ENCODE data around the gene NSMCE1. TPM values are rescaled to one million over a fixed set of nuclear protein-coding genes. Genes with fewer than 3 reads are reported as not detected.

The NSMCE1 gene
- total and polyA plus RNA-seq, 5 donors, result 27.3 to 40.1 (median 29.9) TPM

DNA sequence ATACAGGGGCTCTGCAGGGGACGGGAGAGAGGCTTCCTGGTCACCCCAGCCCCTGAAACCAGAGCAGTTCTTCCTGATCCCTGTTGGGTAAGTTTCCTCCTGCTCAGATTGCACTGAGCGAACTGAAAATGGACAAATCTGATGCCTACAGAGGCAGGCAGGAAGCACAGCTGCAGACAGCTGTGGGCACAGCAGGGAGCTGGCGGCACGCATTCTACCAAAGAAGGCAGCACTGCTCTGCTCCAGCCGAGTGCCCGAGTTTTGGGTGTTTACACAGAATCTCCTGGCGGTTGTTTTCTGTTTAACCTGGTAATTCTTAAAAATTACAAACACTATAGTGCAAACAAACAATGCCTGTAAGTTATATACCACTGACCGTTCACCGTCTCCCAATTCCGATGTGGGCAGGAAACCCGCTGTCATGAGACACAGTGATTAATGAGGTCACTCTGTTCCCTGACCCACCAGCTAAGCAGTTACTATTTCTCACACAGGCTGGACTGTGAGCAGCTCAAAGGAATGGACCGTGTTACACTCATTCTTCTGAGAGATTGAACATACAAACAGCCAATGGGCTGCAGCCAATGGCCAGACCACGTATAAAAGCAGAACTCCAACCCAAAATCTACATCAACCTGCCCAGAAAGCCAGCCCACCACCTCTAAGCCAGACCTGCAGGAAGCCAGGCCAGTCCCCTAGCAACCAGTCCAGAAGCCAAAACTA lies 25.5 kb downstream of the NSMCE1 start:
- intact Hi-C loops (cut with DNase I), result no loop called here
- DNase-seq, result peak; percentile 25 to 79 (median 72)
- peak overlapping the region; percentile 11 for H3K4me3 ChIP-seq (ENCODE audit: low read length)
- H3K4me1 ChIP-seq (ENCODE audit: control insufficient read depth, insufficient read depth, low read length), result peaks cover 22% of the 10 kb centered on the region
- H3K27ac ChIP-seq (ENCODE audit: low read length), result peak overlapping the region; percentile 66
- no peaks in the 10 kb centered on the region for H3K9me3 ChIP-seq (ENCODE audit: control insufficient read depth, low read length)
- no peaks in the 10 kb centered on the region for H3K27me3 ChIP-seq (ENCODE audit: control insufficient read depth, insufficient read depth)
- peak; percentile 73 to 77 for ATAC-seq
- 29% methylated on average over 13 of the region's 13 CpGs for WGBS

DNA sequence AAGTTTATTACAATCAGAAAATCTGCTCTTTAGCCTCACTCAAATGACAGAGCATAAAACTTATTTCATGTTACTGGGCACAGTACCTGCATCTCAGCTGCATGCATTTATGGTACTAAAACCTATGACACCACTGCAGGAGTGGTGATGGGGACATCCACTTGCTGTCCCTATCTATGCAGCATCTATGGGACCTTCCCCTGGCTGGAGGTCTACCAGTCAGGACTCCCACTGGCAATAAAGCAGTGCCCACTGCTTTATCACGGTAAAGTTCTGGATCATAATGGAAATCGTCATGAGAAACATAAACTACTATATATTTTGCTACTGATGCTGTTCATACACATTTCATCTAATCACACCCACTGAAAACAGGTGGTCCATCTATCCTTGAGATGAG lies 26.2 kb downstream of the NSMCE1 start:
- WGBS, result 67% methylated on average over 2 of the region's 2 CpGs
- peaks cover 24% of the 10 kb centered on the region for H3K4me1 ChIP-seq (ENCODE audit: control insufficient read depth, insufficient read depth, low read length)
- no peaks in the 10 kb centered on the region for H3K27me3 ChIP-seq (ENCODE audit: control insufficient read depth, insufficient read depth)
- no peaks in the 10 kb centered on the region for H3K9me3 ChIP-seq (ENCODE audit: control insufficient read depth, low read length)
- no peak for DNase-seq
- intact Hi-C loops (cut with DNase I), result no loop called here
- peak overlapping the region; percentile 42 for H3K27ac ChIP-seq (ENCODE audit: low read length)
- no peak overlapping the region for H3K4me3 ChIP-seq (ENCODE audit: low read length)
- no peak for ATAC-seq

DNA sequence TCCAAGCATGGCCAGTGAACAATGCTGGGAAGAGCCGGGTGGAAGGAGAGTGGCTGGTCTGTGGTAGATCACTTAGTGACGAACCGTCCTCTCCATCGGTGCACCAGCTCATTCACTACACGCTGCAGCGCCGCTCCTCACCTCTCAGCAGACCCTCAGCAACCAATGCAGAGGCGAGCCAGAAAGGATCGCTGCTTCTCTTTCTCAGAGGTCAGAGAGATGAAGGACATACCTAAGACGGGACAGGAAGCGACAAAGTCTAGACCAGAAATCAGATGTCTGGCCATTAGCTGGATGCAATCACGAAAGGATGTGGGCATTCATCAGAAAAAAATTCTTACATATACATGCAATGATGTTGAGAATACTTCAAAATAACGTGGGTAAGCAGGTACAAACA lies 26.9 kb downstream of the NSMCE1 start:
- intact Hi-C loops (cut with DNase I), result no loop called here
- Histone ChIP-seq H3K4me1 (ENCODE audit: control insufficient read depth, insufficient read depth, low read length) (peaks cover 28% of the 10 kb centered on the region), H3K4me3 (ENCODE audit: low read length) (no peak overlapping the region), H3K27me3 (ENCODE audit: control insufficient read depth, insufficient read depth) (no peaks in the 10 kb centered on the region), H3K27ac (ENCODE audit: low read length) (peak overlapping the region; percentile 16), H3K9me3 (ENCODE audit: control insufficient read depth, low read length) (no peaks in the 10 kb centered on the region)
- 71% methylated on average over 13 of the region's 13 CpGs for WGBS
- ATAC-seq (no peak), DNase-seq (peak in 1 of 3 donors; percentile 45)

DNA sequence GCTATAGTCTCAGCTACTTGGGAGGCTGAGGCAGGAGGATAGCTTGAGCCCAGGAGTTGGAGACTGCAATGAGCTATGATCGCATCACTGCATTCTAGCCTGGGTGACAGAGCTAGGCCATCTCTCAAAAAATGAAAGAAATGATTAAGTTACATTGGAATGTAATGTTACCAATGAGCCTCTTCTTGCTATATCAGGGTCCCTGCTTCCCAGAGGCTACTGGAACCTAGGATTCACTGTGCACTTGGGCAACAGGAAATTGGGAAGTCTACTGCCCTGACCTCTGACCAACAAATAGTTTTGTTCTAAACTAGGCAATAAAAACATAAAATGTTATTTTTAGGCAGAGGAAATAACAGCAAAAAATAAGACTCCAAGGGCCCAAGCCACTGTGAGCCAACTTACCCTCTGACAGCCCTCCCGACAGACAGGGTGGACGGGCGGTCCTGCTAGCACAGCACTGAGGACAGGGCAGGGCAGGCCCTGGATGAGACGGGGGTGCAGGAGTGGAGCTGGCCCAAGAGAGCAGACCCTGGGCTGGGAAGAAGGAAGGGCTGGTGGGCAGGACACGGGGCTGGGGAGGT lies 27.5 kb downstream of the NSMCE1 start:
- H3K27me3 ChIP-seq (ENCODE audit: control insufficient read depth, insufficient read depth), result no peaks in the 10 kb centered on the region
- 67% methylated on average over 6 of the region's 6 CpGs for WGBS
- H3K4me3 ChIP-seq (ENCODE audit: low read length), result no peak overlapping the region
- peaks cover 28% of the 10 kb centered on the region for H3K4me1 ChIP-seq (ENCODE audit: control insufficient read depth, insufficient read depth, low read length)
- peak; percentile 14 to 59 (median 19) for DNase-seq
- no peaks in the 10 kb centered on the region for H3K9me3 ChIP-seq (ENCODE audit: control insufficient read depth, low read length)
- intact Hi-C loops (cut with DNase I), result no loop called here
- peak overlapping the region; percentile 16 for H3K27ac ChIP-seq (ENCODE audit: low read length)
- ATAC-seq, result no peak

DNA sequence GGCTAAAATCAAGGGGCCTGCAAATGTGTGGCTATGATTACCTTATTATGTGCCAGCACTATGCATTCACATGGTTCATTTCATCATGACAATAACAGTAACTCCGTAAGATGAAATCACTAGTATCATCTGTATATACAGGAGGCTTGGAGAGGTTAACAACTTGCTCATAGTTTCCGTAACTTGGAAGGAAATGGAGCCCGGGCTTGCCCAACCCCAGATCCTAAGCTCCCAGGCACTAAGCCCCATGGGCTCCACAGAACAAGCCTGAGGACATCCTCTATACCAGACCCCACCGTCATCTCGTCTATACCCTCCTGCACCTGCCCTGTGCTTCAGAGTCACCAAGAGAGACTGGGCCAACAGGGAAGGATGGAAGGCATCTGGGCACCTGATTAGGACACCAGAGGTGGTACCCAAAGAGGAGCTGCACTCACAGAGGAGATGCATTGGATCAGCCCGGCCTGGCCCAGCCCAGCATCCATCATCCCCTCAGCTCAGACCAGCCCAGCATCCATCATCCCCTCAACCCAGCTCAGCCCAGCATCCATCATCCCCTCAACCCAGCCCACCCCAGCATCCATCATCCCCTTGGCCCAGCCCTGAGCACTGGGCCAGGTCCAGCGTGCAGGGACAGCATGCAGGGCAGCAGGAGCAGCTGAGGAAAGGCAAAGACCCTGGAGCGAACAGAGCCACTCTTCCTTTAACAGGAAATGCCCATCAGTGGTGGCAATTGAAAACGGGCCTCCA lies 28.5 kb downstream of the NSMCE1 start:
- 85% methylated on average over 9 of the region's 9 CpGs for WGBS
- Histone ChIP-seq H3K27ac (ENCODE audit: low read length) (no peak overlapping the region), H3K4me1 (ENCODE audit: control insufficient read depth, insufficient read depth, low read length) (peaks cover 32% of the 10 kb centered on the region), H3K4me3 (ENCODE audit: low read length) (no peak overlapping the region), H3K9me3 (ENCODE audit: control insufficient read depth, low read length) (no peaks in the 10 kb centered on the region), H3K27me3 (ENCODE audit: control insufficient read depth, insufficient read depth) (no peaks in the 10 kb centered on the region)
- ATAC-seq (no peak), DNase-seq (peak in 1 of 3 donors; percentile 52)
- intact Hi-C loops (cut with DNase I), result loop anchor here (10.0 kb wide), 3 partner anchors 75 to 215 kb away; partner anchors contain the start of gene IL4R (in 1 of the 4)

DNA sequence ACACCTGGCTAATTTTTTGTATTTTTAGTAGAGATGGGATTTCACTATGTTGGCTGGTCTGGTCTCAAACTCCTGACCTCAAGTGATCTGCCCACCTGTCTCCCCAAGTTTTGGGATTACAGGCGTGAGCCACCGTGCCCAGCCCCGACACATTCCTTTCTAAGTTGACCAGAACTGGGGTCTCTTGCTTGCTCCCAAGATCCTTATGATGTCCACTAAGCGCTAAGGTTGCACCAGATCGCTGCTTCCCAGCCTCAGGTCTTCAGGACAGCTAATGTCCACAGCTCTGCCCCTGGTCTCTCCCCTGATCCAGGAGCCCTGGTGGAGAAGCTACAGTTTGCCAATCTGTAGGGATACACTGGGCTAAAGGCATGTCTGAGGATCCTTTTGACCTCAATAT lies 29.5 kb downstream of the NSMCE1 start:
- Histone ChIP-seq H3K9me3 (ENCODE audit: control insufficient read depth, low read length) (no peaks in the 10 kb centered on the region), H3K27ac (ENCODE audit: low read length) (no peak overlapping the region), H3K4me1 (ENCODE audit: control insufficient read depth, insufficient read depth, low read length) (peaks cover 28% of the 10 kb centered on the region), H3K27me3 (ENCODE audit: control insufficient read depth, insufficient read depth) (no peaks in the 10 kb centered on the region), H3K4me3 (ENCODE audit: low read length) (no peak overlapping the region)
- ATAC-seq, result no peak
- DNase-seq, result no peak
- intact Hi-C loops (cut with DNase I), result loop anchor here (10.0 kb wide), 3 partner anchors 76 to 216 kb away; partner anchors contain the start of gene IL4R (in 1 of the 4)
- WGBS, result 98% methylated on average over 5 of the region's 5 CpGs

DNA sequence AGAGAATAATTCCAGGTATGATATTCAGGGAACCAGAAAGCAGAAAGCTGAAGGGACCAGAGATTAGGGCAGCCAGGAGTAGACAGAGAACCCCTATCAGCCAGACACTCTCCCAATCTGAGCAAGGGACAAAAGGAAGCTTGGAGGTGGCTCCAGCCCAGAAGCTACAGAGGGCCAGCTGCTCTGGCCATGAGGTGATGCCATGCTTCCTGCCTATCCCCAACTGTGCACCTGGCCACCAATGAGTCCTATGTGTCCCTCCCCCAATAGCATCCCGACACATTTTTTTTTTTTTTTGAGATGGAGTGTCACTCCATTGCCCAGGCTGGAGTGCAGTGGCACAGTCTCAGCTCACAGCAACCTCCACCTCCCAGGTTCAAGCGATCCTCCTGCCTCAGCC lies 30.0 kb downstream of the NSMCE1 start:
- Histone ChIP-seq H3K27me3 (ENCODE audit: control insufficient read depth, insufficient read depth) (no peaks in the 10 kb centered on the region), H3K4me3 (ENCODE audit: low read length) (no peak overlapping the region), H3K9me3 (ENCODE audit: control insufficient read depth, low read length) (no peaks in the 10 kb centered on the region), H3K4me1 (ENCODE audit: control insufficient read depth, insufficient read depth, low read length) (peaks cover 24% of the 10 kb centered on the region), H3K27ac (ENCODE audit: low read length) (no peak overlapping the region)
- DNase-seq (no peak), ATAC-seq (no peak)
- intact Hi-C loops (cut with DNase I), result loop anchor here (10.0 kb wide), 3 partner anchors 76 to 216 kb away; partner anchors contain the start of gene IL4R (in 1 of the 4)
- WGBS, result 88% methylated on average over 2 of the region's 2 CpGs

DNA sequence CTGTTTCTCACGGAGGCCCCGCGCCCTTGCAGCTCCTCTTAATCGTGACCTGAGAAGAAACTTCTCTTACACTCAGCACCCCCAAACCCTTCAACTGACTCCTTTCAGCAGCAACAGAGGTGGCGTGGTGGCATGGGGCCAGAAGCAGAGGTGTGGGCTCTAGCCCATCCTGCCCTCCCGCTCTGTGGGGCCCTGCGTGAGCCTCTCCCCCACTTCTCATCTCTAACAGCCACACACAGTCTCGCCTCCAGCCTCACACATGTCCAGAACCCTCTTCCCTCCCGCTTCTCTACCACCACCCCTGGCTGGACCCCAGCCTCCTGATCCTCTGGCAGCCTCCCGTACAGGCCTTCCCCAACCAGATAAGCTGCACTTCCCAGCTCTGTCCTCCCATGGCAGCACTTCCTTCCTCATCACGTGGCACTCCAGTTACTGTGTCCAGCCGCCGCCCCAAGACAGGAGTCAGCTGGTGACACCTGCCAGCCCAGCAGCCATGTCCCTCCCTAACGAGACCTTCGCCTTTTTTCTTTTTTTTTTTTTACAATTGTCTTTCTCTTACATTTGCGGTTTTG lies 30.5 kb downstream of the NSMCE1 start:
- H3K9me3 ChIP-seq (ENCODE audit: control insufficient read depth, low read length), result no peaks in the 10 kb centered on the region
- intact Hi-C loops (cut with DNase I), result loop anchor here (10.0 kb wide), 3 partner anchors 77 to 217 kb away; partner anchors contain the start of gene IL4R (in 1 of the 4)
- no peak overlapping the region for H3K4me3 ChIP-seq (ENCODE audit: low read length)
- 53% methylated on average over 16 of the region's 16 CpGs for WGBS
- no peaks in the 10 kb centered on the region for H3K27me3 ChIP-seq (ENCODE audit: control insufficient read depth, insufficient read depth)
- ATAC-seq (peak; percentile 32 to 48), DNase-seq (peak; percentile 64 to 85 (median 81))
- H3K4me1 ChIP-seq (ENCODE audit: control insufficient read depth, insufficient read depth, low read length), result peaks cover 20% of the 10 kb centered on the region
- peak overlapping the region; percentile 49 for H3K27ac ChIP-seq (ENCODE audit: low read length)

DNA sequence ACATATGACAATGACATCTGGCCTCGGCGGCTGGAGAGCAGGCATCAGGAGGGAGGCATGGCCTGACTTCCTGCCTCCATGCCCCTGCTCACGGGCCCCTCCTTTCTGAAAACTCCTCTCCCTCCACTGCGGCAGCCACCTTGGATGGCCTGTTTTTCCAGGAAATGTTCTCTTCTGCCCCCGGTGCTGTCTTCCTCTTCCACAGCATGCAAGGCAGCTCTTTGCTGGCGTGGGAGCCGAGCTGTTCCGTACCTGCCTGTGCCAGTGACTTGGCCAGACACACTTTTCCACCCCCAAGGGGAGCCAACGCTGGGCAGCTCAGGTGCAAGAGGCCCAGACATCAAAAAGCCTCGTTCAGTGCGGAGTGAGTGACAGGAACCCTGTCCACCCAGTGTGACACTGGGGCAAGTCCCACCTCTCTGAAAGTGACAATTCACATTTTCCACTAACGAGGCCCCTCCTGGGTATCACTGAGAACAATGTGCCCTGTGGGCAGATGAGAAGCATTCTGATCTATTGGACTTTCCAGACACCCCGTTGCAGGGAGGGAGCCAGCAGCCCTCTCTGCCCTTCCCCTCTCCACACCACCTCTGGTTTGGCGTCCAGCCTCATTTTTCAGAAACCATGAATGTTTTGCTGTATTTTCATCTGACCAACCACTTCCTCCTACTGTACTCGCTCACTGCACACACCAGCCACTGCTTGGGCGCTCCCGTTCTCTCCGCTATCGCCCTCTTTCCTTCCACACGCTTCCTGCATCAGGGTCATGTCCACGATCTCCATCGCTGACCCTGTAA lies 31.2 kb downstream of the NSMCE1 start:
- no peaks in the 10 kb centered on the region for H3K27me3 ChIP-seq (ENCODE audit: control insufficient read depth, insufficient read depth)
- ATAC-seq (peak; percentile 2 to 38), DNase-seq (peak in 1 of 3 donors; percentile 57)
- no peak overlapping the region for H3K4me3 ChIP-seq (ENCODE audit: low read length)
- intact Hi-C loops (cut with DNase I), result loop anchor here (10.0 kb wide), 3 partner anchors 77 to 217 kb away; partner anchors contain the start of gene IL4R (in 1 of the 4)
- WGBS, result 53% methylated on average over 22 of the region's 22 CpGs
- H3K4me1 ChIP-seq (ENCODE audit: control insufficient read depth, insufficient read depth, low read length), result peaks cover 16% of the 10 kb centered on the region
- H3K27ac ChIP-seq (ENCODE audit: low read length), result peak overlapping the region; percentile 49
- H3K9me3 ChIP-seq (ENCODE audit: control insufficient read depth, low read length), result no peaks in the 10 kb centered on the region

DNA sequence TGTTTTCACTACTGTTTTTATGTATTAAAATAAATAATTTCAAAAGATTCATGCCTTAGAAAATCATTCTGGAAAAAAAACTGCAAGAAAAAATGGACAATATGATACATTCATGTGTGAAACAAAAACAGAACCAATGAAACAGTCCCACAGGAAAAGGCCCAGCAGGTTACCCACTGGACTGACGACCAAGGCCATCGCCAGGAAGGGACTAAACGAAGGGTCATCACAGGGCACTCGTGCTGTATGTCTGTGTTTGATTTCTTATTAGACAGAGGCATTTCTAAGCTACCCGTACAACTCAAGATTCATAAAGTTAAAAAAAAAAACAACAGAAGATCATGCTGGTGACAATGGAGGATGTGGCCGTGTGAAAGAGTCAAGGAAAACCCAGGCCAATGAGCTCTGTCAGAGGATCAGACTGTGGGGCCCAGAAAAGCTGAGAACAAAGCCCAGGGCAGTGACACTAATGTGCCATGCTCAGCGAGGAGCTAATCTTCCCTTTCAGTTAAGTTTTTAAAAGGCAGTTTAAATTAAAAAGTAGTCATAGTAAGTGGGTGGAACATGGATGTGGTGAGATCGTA lies 31.8 kb downstream of the NSMCE1 start:
- H3K4me1 ChIP-seq (ENCODE audit: control insufficient read depth, insufficient read depth, low read length), result peaks cover 16% of the 10 kb centered on the region
- intact Hi-C loops (cut with DNase I), result loop anchor here (10.0 kb wide), 3 partner anchors 78 to 218 kb away; partner anchors contain the start of gene IL4R (in 1 of the 4)
- H3K4me3 ChIP-seq (ENCODE audit: low read length), result no peak overlapping the region
- H3K9me3 ChIP-seq (ENCODE audit: control insufficient read depth, low read length), result no peaks in the 10 kb centered on the region
- DNase-seq (no peak), ATAC-seq (no peak)
- WGBS, result 75% methylated on average over 8 of the region's 8 CpGs
- peak overlapping the region; percentile 49 for H3K27ac ChIP-seq (ENCODE audit: low read length)
- no peaks in the 10 kb centered on the region for H3K27me3 ChIP-seq (ENCODE audit: control insufficient read depth, insufficient read depth)

Measured in right cardiac atrium (tissue), 5 donors.